GM13977 (cell line): Measurements from ENCODE around the gene TRIB2.

Experiments
- DNase-seq: peaks from one replicate; pipeline ENCODE4 v3.0.0; 2012; ENCODE audit warnings: low spot score
- CTCF ChIP-seq: IDR thresholded peaks from 2 replicates; pipeline ENCODE4 v1.5.1; 2012; ENCODE audit warnings: mild to moderate bottlenecking, control low read depth; ENCODE audit not compliant: insufficient read depth; ENCODE audit errors: extremely low read depth, missing control alignments
- in situ Hi-C: fragments of 300-500 bp; cut with MboI; formaldehyde crosslinking; loops from one replicate; pipeline ENCODE4 v1.12.0; 2022; ENCODE audit warnings: low sequenced_read_pairs, low pct_unique_long_range_greater_than_20kb, mixed read lengths, inconsistent platforms; ENCODE audit not compliant: unreplicated experiment

The TRIB2 gene

GRCh38 chr2:12705230-12705629 is 11.5 kb upstream of the TRIB2 start:
- in situ Hi-C loops = loop anchor here (25.0 kb wide), 1 partner anchor 868 kb away; no protein-coding TSS in a partner anchor
- no peak for DNase-seq
- no peak for TF ChIP-seq CTCF

DNA sequence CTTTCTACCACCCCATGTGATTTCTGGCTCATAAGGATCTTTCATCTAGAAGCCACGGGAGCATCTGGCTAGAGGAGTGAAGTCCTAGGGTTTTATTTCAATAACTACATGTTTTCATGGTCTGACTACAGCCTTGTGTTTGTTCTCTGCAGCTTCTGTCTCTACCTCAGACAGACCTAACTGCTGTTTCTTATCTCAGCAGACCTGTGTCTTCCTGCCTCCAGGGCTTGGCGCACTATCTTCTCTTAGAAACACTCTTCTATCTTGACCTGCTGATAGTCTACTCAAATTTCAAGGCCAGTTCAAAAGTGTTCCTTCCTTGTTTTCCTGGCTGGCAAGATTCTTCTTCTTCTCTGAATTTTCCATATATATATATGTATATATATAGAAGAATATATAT is 11.0 kb upstream of the TRIB2 start:
- DNase-seq = no peak
- no peak for TF ChIP-seq CTCF
- in situ Hi-C loops = loop anchor here (25.0 kb wide), 1 partner anchor 868 kb away; no protein-coding TSS in a partner anchor

GRCh38 chr2:12708508-12709206 is 8.1 kb upstream of the TRIB2 start:
- in situ Hi-C loops = loop anchor here (25.0 kb wide), 1 partner anchor 871 kb away; no protein-coding TSS in a partner anchor
- DNase-seq = no peak
- no peak for TF ChIP-seq CTCF

DNA sequence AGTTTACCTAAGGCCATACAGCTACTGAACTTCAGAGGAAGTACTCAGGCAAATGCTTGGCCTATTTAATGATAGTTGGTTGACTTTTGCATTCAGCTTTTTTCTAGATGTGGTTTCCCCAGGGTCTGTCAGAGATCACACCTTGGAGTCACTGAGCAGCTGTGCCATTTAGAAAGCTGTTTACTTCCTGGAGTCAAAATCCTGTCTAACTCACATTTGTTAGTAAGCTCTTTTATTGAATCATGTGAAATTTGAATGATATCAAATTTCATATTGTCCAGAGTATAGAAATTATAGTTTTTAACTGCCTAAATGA is 7.6 kb upstream of the TRIB2 start:
- no peak for DNase-seq
- TF ChIP-seq CTCF = no peak
- in situ Hi-C loops = loop anchor here (25.0 kb wide), 1 partner anchor 872 kb away; no protein-coding TSS in a partner anchor

- no peak for TF ChIP-seq CTCF
- no peak for DNase-seq
- in situ Hi-C loops = loop anchor here (10.0 to 25.0 kb wide), 2 partner anchors 286 to 873 kb away; no protein-coding TSS in a partner anchor
Observed at GRCh38 chr2:12710301-12710700, 6.4 kb upstream of the TRIB2 start.

GRCh38 chr2:12711339-12711738 is 5.4 kb upstream of the TRIB2 start:
- no peak for DNase-seq
- TF ChIP-seq CTCF = no peak
- in situ Hi-C loops = loop anchor here (10.0 to 25.0 kb wide), 2 partner anchors 287 to 874 kb away; no protein-coding TSS in a partner anchor
